ENCODE data around the gene MORN1. TPM values are rescaled to one million over a fixed set of nuclear protein-coding genes. Genes with fewer than 3 reads are reported as not detected.

MORN1 gene
- total RNA-seq, 2 experiments from 2014 or later: 5.3 to 6.5 TPM

DNA sequence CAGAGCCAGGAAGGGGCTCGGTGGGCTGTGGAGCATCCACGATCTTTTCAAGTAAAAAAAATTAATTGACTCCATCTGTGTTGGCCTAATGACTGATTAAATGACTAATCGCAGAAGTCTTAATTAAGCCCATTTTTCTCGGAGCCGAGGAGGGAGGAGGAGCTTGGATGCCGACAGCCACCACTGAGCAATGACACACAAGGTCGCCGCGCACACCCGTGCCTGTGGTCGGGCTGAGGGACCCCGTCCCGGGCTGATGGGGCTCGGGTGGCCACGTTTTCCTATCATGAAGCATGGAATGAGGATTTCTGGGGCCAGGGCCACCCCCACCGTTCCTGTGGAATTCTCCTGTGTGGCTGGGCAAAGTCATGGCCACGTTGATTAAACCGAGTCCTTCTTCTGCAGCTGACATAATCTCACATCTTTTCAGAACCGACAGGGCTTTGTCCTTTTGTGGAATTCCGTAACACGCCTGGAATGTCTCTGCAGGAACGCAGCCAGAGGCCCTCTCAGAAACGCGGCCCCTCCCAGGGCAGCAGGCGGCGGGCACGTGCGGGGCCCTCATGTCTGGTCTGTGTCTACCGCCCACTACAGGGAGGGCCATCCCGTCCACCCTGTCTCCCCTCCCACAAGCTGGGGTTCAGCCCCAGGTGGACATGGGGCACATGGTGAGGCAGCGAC lies 60.7 kb downstream of the MORN1 start:
- CTCF ChIA-PET: no interaction called here
- intact Hi-C loops (cut with DNase I, micrococcal nuclease): no loop called here

GRCh38 chr1:2330035-2330434 lies 61.3 kb downstream of the MORN1 start:
- H3K4me3 Mint-ChIP-seq: no peak overlapping the region
- ChIA-PET POLR2A (no interaction called here), CTCF (no interaction called here)
- no peaks in the 10 kb centered on the region for H3K9me3 Mint-ChIP-seq
- intact Hi-C loops (cut with DNase I, micrococcal nuclease): no loop called here
- DNase-seq (no peak), ATAC-seq (ENCODE audit: poor library complexity) (no peak)
- no peak overlapping the region for H3K27ac Mint-ChIP-seq
- H3K4me1 Mint-ChIP-seq (ENCODE audit: low read depth): peaks cover 5% of the 10 kb centered on the region
- H3K9me3 ChIP-seq (ENCODE audit: control insufficient read depth in 1 of 2, insufficient read depth in 1 of 2, low read length in 2 of 2): no peaks in the 10 kb centered on the region
- no peaks in the 10 kb centered on the region for H3K27me3 ChIP-seq (ENCODE audit: control insufficient read depth in 1 of 2, insufficient read depth in 2 of 2, low read length in 2 of 2)
- no peak overlapping the region for H3K27ac ChIP-seq (ENCODE audit: low read depth in 1 of 2, low read length in 2 of 2)
- no peaks in the 10 kb centered on the region for H3K36me3 Mint-ChIP-seq (ENCODE audit: low read depth)
- H3K4me1 ChIP-seq (ENCODE audit: insufficient read depth, low read length): no peaks in the 10 kb centered on the region
- TF ChIP-seq, protein P1, sequence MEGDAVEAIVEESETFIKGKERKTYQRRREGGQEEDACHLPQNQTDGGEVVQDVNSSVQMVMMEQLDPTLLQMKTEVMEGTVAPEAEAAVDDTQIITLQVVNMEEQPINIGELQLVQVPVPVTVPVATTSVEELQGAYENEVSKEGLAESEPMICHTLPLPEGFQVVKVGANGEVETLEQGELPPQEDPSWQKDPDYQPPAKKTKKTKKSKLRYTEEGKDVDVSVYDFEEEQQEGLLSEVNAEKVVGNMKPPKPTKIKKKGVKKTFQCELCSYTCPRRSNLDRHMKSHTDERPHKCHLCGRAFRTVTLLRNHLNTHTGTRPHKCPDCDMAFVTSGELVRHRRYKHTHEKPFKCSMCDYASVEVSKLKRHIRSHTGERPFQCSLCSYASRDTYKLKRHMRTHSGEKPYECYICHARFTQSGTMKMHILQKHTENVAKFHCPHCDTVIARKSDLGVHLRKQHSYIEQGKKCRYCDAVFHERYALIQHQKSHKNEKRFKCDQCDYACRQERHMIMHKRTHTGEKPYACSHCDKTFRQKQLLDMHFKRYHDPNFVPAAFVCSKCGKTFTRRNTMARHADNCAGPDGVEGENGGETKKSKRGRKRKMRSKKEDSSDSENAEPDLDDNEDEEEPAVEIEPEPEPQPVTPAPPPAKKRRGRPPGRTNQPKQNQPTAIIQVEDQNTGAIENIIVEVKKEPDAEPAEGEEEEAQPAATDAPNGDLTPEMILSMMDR (IDR thresholded peaks at IDR 0.05): no peak
- H3K4me3 ChIP-seq (ENCODE audit: low read length): no peak overlapping the region
- no peaks in the 10 kb centered on the region for H3K27me3 Mint-ChIP-seq
- H3K36me3 ChIP-seq (ENCODE audit: insufficient read depth, low read length): no peaks in the 10 kb centered on the region

More for the DNA sequence above, 60.7 kb downstream of the MORN1 start:
- Histone ChIP-seq H3K36me3 (ENCODE audit: insufficient read depth, low read length) (no peaks in the 10 kb centered on the region), H3K4me1 (ENCODE audit: insufficient read depth, low read length) (no peaks in the 10 kb centered on the region), H3K27me3 (ENCODE audit: control insufficient read depth in 1 of 2, insufficient read depth in 2 of 2, low read length in 2 of 2) (no peaks in the 10 kb centered on the region), H3K9me3 (ENCODE audit: control insufficient read depth in 1 of 2, insufficient read depth in 1 of 2, low read length in 2 of 2) (no peaks in the 10 kb centered on the region), H3K4me3 (ENCODE audit: low read length) (no peak overlapping the region), H3K27ac (ENCODE audit: low read depth in 1 of 2, low read length in 2 of 2) (no peak overlapping the region)
- H3K4me3 Mint-ChIP-seq: no peak overlapping the region
- peaks cover 5% of the 10 kb centered on the region for H3K4me1 Mint-ChIP-seq (ENCODE audit: low read depth)
- DNase-seq: no peak
- no peak overlapping the region for H3K27ac Mint-ChIP-seq
- TF ChIP-seq, protein P1 (IDR thresholded peaks at IDR 0.05): no peak
- H3K27me3 Mint-ChIP-seq: no peaks in the 10 kb centered on the region
- no peaks in the 10 kb centered on the region for H3K36me3 Mint-ChIP-seq (ENCODE audit: low read depth)
- no peaks in the 10 kb centered on the region for H3K9me3 Mint-ChIP-seq
- POLR2A ChIA-PET: no interaction called here
- ATAC-seq (ENCODE audit: poor library complexity): no peak

DNA sequence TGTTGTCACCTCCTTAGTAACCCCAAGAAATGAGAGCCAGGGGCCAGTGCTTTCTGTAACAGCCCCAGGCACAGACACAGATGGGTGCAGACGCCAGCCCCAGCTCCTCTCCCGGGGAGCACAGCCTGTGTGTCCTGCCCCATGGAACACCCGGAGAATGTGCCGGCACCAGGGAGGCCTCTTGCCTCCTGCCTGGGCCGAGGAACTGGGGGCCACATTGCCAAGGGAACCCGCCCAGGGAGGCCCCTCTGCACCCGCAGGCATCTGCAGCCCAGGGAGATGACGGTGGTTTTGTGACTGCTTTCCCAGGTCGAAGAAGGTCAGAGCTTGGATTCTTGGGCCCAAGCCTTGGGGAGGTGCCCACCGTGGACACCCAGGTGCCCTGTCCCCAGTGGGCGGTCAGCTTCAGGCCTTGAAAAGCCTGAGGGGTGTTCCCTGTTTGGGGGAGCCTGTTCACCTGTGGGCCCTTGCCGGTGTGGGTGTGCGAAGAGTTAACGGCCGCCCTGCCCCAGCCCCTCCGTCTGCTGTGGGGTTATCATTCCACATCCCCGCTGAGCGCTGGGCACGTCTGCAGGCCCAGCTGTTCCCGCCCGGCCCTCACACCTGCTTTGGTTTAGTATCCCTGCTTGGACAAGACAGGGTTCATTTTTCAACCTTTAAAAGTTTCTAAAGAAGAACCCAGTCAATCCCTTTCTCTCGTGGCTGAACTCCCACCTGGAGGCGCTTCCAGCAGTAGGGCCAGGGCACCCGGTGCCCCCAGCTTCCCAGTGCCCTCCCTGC lies 62.5 kb downstream of the MORN1 start:
- Histone ChIP-seq H3K36me3 (ENCODE audit: insufficient read depth, low read length) (no peaks in the 10 kb centered on the region), H3K9me3 (ENCODE audit: control insufficient read depth in 1 of 2, insufficient read depth in 1 of 2, low read length in 2 of 2) (no peaks in the 10 kb centered on the region), H3K27ac (ENCODE audit: low read depth in 1 of 2, low read length in 2 of 2) (no peak overlapping the region), H3K4me1 (ENCODE audit: insufficient read depth, low read length) (no peaks in the 10 kb centered on the region), H3K27me3 (ENCODE audit: control insufficient read depth in 1 of 2, insufficient read depth in 2 of 2, low read length in 2 of 2) (no peaks in the 10 kb centered on the region), H3K4me3 (ENCODE audit: low read length) (no peak overlapping the region)
- ChIA-PET POLR2A (no interaction called here), CTCF (no interaction called here)
- Mint-ChIP-seq H3K9me3 (no peaks in the 10 kb centered on the region), H3K27me3 (no peaks in the 10 kb centered on the region), H3K36me3 (ENCODE audit: low read depth) (no peaks in the 10 kb centered on the region), H3K4me1 (ENCODE audit: low read depth) (peaks cover 5% of the 10 kb centered on the region), H3K27ac (no peak overlapping the region), H3K4me3 (no peak overlapping the region)
- intact Hi-C loops (cut with DNase I, micrococcal nuclease): no loop called here
- TF ChIP-seq, protein P1 (IDR thresholded peaks at IDR 0.05): no peak
- DNase-seq: no peak
- ATAC-seq (ENCODE audit: poor library complexity): no peak

All from CD4-positive, alpha-beta T cell (primary cell).